ENCODE measurements around the gene PHPT1. TPM values are rescaled to one million over a fixed set of nuclear protein-coding genes. Genes with fewer than 3 reads are reported as not detected.

PHPT1 gene
- total RNA-seq, 1 experiment from 2014 or later, result 161 TPM

DNA sequence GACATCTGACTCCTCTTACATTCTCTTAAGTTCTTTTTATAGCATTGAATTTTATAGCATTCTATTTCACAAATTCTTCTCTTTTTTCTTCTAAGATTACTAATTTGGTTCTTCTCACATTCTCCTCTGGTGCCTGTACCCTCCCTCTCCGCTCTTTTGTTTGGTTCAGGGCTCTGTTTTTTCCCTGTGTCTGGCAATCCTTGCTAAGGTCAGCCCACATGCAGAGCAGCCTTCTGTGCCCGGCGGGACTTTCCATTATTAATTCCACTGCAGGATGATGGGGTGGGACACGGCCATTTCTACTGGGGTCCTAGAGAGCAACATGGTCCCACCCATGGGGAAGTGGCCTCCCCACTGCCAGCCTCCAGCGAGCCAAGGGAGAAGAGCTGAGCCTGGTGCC is 27.3 kb downstream of the PHPT1 start:
- H3K4me1 ChIP-seq (ENCODE audit: insufficient read depth, low read length), result no peaks in the 10 kb centered on the region
- Mint-ChIP-seq H3K27me3 (ENCODE audit: low read depth) (peaks cover 35% of the 10 kb centered on the region), H3K27ac (no peak overlapping the region), H3K36me3 (ENCODE audit: insufficient read depth in 1 of 3, low read depth in 3 of 3) (peaks cover 1 to 6% (median 5%) of the 10 kb centered on the region in 3 experiments; a peak in 5 of 7 replicates), H3K4me1 (peaks cover 0 to 1% of the 10 kb centered on the region in 2 experiments; a peak in 2 of 4 replicates), H3K9me3 (peaks cover 36 to 39% of the 10 kb centered on the region in 2 experiments), H3K4me3 (no peak overlapping the region)
- H4K5ac ChIP-seq (ENCODE audit: insufficient read length, low read depth, low read length), result no peak overlapping the region
- H2AFZ ChIP-seq (ENCODE audit: low read length), result no peak overlapping the region
- no peak for DNase-seq
- no peak overlapping the region for H2AK5ac ChIP-seq (ENCODE audit: insufficient read length, low read length)
- H3K56ac ChIP-seq (ENCODE audit: insufficient read length, low read depth, low read length), result no peak overlapping the region
- no peak overlapping the region for H2BK12ac ChIP-seq (ENCODE audit: insufficient read length, low read depth, low read length)
- no peaks in the 10 kb centered on the region for H4K20me1 ChIP-seq (ENCODE audit: control insufficient read depth, insufficient read depth, insufficient read length)
- no peak overlapping the region for H4K91ac ChIP-seq (ENCODE audit: insufficient read length, low read depth, low read length)
- H4K8ac ChIP-seq (replicated peaks; ENCODE audit: insufficient read length, low read depth, low read length), result no peak overlapping the region
- no peak overlapping the region for H3K23ac ChIP-seq (ENCODE audit: insufficient read length, low read depth, low read length)
- no peaks in the 10 kb centered on the region for H3K23me2 ChIP-seq (ENCODE audit: insufficient read length, low read depth, low read length, poor library complexity, severe bottlenecking)
- no peaks in the 10 kb centered on the region for H3K79me2 ChIP-seq (ENCODE audit: insufficient read depth, low read length)
- H3K14ac ChIP-seq (ENCODE audit: insufficient read depth, low read length), result no peak overlapping the region
- TF ChIP-seq, protein P1, sequence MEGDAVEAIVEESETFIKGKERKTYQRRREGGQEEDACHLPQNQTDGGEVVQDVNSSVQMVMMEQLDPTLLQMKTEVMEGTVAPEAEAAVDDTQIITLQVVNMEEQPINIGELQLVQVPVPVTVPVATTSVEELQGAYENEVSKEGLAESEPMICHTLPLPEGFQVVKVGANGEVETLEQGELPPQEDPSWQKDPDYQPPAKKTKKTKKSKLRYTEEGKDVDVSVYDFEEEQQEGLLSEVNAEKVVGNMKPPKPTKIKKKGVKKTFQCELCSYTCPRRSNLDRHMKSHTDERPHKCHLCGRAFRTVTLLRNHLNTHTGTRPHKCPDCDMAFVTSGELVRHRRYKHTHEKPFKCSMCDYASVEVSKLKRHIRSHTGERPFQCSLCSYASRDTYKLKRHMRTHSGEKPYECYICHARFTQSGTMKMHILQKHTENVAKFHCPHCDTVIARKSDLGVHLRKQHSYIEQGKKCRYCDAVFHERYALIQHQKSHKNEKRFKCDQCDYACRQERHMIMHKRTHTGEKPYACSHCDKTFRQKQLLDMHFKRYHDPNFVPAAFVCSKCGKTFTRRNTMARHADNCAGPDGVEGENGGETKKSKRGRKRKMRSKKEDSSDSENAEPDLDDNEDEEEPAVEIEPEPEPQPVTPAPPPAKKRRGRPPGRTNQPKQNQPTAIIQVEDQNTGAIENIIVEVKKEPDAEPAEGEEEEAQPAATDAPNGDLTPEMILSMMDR (conservative IDR thresholded peaks at IDR 0.05), result no peak
- H3K18ac ChIP-seq (ENCODE audit: insufficient read length, low read depth, low read length), result no peak overlapping the region
- no peak overlapping the region for H2BK5ac ChIP-seq (ENCODE audit: insufficient read length, low read length)
- no peaks in the 10 kb centered on the region for H3K27me3 ChIP-seq (ENCODE audit: insufficient read depth, low read length)
- no peak overlapping the region for H2BK20ac ChIP-seq (ENCODE audit: low read depth, low read length, poor library complexity, severe bottlenecking)
- H3K4me2 ChIP-seq (ENCODE audit: insufficient read depth, insufficient read length, low read length), result no peak overlapping the region
- no peaks in the 10 kb centered on the region for H3K79me1 ChIP-seq (ENCODE audit: insufficient read depth, low read depth, low read length, poor library complexity, severe bottlenecking)
- H3K4ac ChIP-seq (ENCODE audit: low read depth, low read length), result no peak overlapping the region
- H3T11ph ChIP-seq (ENCODE audit: low read length), result no peak overlapping the region
- H3K9me3 ChIP-seq (ENCODE audit: control insufficient read depth, low read depth, low read length), result peaks cover 9% of the 10 kb centered on the region
- no CpG with 5 or more reads among the region's 5 CpGs for WGBS (ENCODE audit: extremely low coverage, insufficient read length, low lambda C conversion rate)
- H3K27ac ChIP-seq (ENCODE audit: insufficient read length, low read depth, low read length), result no peak overlapping the region
- H3K9ac ChIP-seq (ENCODE audit: extremely low read depth, insufficient read length, low read length), result no peak overlapping the region
- H2BK15ac ChIP-seq (ENCODE audit: low read depth, low read length), result no peak overlapping the region
- H2BK120ac ChIP-seq (ENCODE audit: low read depth, low read length, poor library complexity, severe bottlenecking), result no peak overlapping the region
